GM10847 (cell line): Measurements from ENCODE around the gene DYNLT2.

Experiments
- POLR2A ChIP-seq: IDR thresholded peaks from 2 replicates; pipeline ENCODE4 v1.6.1; 2011; ENCODE audit not compliant: insufficient read length; ENCODE audit errors: extremely low read depth

Gene DYNLT2

GRCh38 chr6:169766921-169767736 lies 15.8 kb upstream of the DYNLT2 start:
- TF ChIP-seq POLR2A, result no peak

GRCh38 chr6:169766232-169766631 lies 14.9 kb upstream of the DYNLT2 start:
- TF ChIP-seq POLR2A, result no peak

- TF ChIP-seq POLR2A, result no peak
Measured at GRCh38 chr6:169763881-169764280, 12.5 kb upstream of the DYNLT2 start.

GRCh38 chr6:169763308-169763707 lies 11.9 kb upstream of the DYNLT2 start:
- no peak for TF ChIP-seq POLR2A

GRCh38 chr6:169755162-169755561 lies 3.8 kb upstream of the DYNLT2 start:
- no peak for TF ChIP-seq POLR2A

- no peak for TF ChIP-seq POLR2A
Measured at GRCh38 chr6:169752074-169752623, 777 bp upstream of the DYNLT2 start.

- TF ChIP-seq POLR2A, result no peak
Measured at GRCh38 chr6:169746556-169746955, 4.8 kb downstream of the DYNLT2 start.

- TF ChIP-seq POLR2A, result no peak
Measured at GRCh38 chr6:169745405-169745804, 6.0 kb downstream of the DYNLT2 start.

- TF ChIP-seq POLR2A, result no peak
Measured at GRCh38 chr6:169741344-169741743, 10.0 kb downstream of the DYNLT2 start.

GRCh38 chr6:169738976-169739529 lies 12.3 kb downstream of the DYNLT2 start:
- no peak for TF ChIP-seq POLR2A

- TF ChIP-seq POLR2A, result no peak
Measured at GRCh38 chr6:169738204-169738975, 13.0 kb downstream of the DYNLT2 start.

- no peak for TF ChIP-seq POLR2A
Measured at GRCh38 chr6:169729961-169730360, 21.4 kb downstream of the DYNLT2 start.

- no peak for TF ChIP-seq POLR2A
Measured at GRCh38 chr6:169726963-169727362, 24.4 kb downstream of the DYNLT2 start.

GRCh38 chr6:169726049-169726400 lies 25.3 kb downstream of the DYNLT2 start:
- no peak for TF ChIP-seq POLR2A

- no peak for TF ChIP-seq POLR2A
Measured at GRCh38 chr6:169725125-169726048, 26.0 kb downstream of the DYNLT2 start.
